ENCODE results near the gene LETM1.

GRCh38 chr4:1850276-1850675 is 5.7 kb downstream of the LETM1 start:
- TF ChIP-seq CTCF (IDR thresholded peaks at IDR 0.05) (no peak), POLR2A (IDR thresholded peaks at IDR 0.05) (no peak)

Data from adrenal gland (tissue), 5 donors.